Activated naive CD8-positive, alpha-beta T cell treated with anti-CD3 and anti-CD28 coated beads, Interleukin-2, amount 50 U/mL, for 16 hours (primary cell): ENCODE data around the gene DIRAS2.

Source experiments
- DNase-seq: peaks from one replicate; pipeline ENCODE4 v3.0.0-alpha.2; 2020; ENCODE audit warnings: low read depth, low spot score

The DIRAS2 gene

DNA sequence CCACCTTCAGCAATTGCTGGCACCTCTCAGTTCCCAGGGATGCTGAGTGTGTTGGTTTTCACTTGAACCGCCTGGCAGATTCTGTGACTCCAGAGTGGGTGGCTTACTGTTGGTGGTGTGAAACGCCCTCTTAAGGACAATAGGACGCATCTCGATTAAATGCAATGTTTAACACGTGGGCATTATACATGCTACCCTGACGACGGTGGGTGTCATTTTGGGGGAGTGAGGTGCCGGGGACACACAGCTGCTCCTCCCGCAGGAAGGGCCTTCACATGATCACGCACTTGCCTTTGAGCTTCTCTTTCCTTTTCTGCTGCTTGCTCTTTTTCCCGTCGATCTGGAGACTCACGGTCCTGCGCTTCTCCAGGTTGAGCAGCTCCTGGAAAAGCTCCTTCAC is 29.7 kb downstream of the DIRAS2 start:
- no peak for DNase-seq

DNA sequence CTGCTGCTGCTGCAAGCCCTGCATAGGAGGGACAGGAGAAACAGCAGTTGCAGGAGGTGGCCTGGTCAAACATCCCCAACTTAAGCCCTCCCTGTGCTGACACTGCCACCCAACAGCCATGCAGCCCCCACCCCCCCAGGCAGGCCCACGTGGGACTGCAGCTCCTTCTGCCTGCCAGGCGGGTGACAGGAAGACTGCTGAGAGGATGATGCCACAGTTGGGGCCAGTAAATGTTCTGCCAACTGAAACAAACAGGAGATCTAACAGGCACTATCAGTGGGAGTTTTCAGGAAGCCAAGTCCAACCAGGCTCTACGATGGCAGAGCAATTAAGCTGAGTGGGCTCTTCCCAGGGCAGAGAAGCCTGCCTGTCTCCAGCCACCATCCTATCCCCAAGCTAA is 31.1 kb downstream of the DIRAS2 start:
- no peak for DNase-seq

GRCh38 chr9:90611121-90611520 is 31.5 kb downstream of the DIRAS2 start:
- DNase-seq, result no peak

DNA sequence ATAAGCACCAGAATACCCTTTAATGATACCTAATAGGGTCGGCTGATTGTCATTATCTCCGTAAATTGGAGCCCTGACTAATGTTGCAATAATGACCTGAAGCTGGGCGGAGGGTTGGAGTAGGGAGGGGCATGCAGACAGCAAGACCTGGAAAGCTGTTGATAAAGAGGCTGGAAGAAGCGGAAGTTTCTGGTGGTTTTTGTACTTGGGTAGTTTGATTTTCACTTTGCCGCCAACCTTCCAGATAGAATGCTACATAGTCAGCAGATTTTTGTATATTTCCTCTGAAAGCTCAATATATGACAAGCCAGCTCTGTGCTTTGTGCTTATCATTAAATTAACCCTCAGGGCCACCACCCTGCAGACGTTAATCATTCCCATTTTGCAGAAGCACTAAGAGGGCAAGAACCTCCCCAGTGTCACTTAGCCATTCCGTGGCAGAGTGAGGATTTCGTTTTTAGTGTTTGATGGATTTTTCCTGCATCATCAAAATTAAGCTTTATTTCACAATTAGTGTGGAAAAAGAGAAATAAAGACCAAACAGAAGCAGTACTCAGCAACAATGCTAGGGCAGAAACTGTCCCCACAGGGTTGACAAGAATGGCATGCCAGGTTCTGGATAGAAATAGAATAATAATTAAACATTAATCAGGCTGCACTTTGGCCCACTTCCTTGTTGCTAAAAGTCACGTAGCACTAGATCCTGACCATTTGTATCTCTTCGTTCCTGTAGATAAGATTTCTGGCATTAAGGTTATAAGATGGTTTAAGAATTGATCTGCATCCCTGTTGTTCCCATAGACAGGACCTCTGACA is 34.7 kb downstream of the DIRAS2 start:
- no peak for DNase-seq

GRCh38 chr9:90600029-90600428 is 42.6 kb downstream of the DIRAS2 start:
- no peak for DNase-seq

GRCh38 chr9:90598191-90598590 is 44.4 kb downstream of the DIRAS2 start:
- no peak for DNase-seq

GRCh38 chr9:90593646-90594045 is 49.0 kb downstream of the DIRAS2 start:
- no peak for DNase-seq

DNA sequence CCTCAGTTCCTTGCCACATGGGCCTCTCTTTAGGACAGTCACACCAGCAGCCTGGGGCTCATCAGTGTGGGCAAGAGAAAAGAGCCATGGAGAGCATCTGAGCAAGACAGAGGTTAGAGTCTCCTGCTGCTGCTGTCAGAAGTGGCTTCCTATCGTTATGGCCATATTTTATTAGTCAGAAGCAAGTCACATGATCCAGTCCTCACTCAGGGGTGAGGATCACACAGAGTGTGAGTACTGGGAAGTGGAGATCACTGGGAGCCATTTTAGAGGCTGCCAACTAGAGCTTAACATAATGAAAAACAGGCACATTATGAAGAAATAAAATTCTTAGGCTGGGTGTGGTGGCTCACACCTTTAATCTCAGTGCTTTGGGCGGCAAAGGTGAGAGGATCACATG is 62.0 kb downstream of the DIRAS2 start:
- DNase-seq, result no peak

GRCh38 chr9:90579181-90579580 is 63.4 kb downstream of the DIRAS2 start:
- no peak for DNase-seq

DNA sequence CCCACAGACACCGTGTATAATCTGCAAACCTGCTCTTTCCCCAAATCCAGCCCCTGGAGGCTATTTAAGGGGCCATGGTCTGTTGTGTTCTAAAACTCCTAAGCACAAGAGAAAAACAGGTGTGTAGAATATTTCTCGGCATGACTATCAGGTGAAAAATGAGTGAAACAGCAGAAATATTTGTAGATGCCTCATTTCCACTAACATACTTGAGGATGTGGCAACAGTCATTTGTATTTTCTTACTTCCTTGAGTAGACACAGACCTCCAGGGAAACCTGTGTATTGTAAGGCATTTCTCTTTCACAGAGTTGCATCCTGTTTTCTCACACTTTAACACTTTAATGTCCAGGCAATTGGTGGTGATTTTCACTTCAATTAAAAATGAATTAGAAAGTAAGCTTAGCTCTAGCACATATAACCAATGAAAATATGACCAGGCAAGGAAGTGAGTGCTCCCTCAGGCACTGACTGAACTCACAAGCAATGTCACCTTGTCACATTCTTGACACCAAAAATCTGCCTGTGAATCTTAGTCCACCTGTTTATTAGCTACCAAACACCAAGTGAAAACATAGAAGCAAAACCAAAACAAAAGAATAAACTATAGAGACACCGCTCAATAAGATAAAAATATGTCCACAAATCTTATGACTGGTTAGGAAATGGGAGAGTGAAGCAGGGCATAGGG is 64.4 kb downstream of the DIRAS2 start:
- DNase-seq, result no peak

DNA sequence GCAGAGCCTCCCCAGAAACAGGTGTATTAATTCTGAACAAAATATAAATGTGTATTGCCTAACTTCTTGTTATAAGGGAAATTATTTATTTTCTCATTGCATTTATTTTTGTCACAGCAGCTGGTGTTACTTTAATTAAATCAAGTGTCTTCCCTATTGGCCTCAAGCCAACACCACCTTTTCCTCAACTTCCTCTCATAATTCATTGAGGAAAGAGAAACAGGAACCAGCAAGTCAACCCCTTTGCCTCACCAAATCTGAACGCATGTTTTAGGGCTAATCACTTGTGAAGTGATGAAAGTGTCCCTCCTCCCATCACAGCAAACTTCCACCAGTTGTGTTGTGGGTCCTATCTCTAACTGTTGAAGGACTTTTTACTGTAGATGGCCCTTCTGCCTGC is 73.1 kb downstream of the DIRAS2 start:
- no peak for DNase-seq

- DNase-seq, result no peak
Measured at GRCh38 chr9:90568667-90569066, 74.0 kb downstream of the DIRAS2 start.

- DNase-seq, result no peak
Measured at GRCh38 chr9:90562229-90562628, 80.4 kb downstream of the DIRAS2 start.
